Measurements from ENCODE around the gene SSB.
"Not testable (repeated sequence)": the region's sequence is repeated elsewhere in the genome, so short reads cannot be mapped to it uniquely, and the experiment has no call there.

The SSB gene

GRCh38 chr2:169782513-169782912 lies 16.2 kb upstream of the SSB start:
- DNase-seq, result no peak

GRCh38 chr2:169790581-169790980 lies 8.1 kb upstream of the SSB start:
- no peak for DNase-seq

- no peak for DNase-seq
Measured at GRCh38 chr2:169795181-169795580, 3.5 kb upstream of the SSB start.

- DNase-seq, result no peak
Measured at GRCh38 chr2:169796441-169796840, 2.2 kb upstream of the SSB start.

- no peak for DNase-seq
Measured at GRCh38 chr2:169797601-169798000, 1.1 kb upstream of the SSB start.

- DNase-seq, result no peak
Measured at GRCh38 chr2:169798397-169798717, 314 bp upstream of the SSB start.

GRCh38 chr2:169803480-169803879 lies 4.8 kb downstream of the SSB start:
- DNase-seq, result no peak

GRCh38 chr2:169806586-169806985 lies 7.9 kb downstream of the SSB start:
- no peak for DNase-seq

- no peak for DNase-seq
Measured at GRCh38 chr2:169808221-169808620, 9.6 kb downstream of the SSB start.

GRCh38 chr2:169815849-169816248 lies 17.2 kb downstream of the SSB start:
- no peak for DNase-seq

- DNase-seq, result not testable (repeated sequence)
Measured at GRCh38 chr2:169816961-169817360, 18.3 kb downstream of the SSB start.

- not testable (repeated sequence) for DNase-seq
Measured at GRCh38 chr2:169817369-169817768, 18.7 kb downstream of the SSB start.

GRCh38 chr2:169818241-169818640 lies 19.6 kb downstream of the SSB start:
- DNase-seq, result no peak

- DNase-seq, result no peak
Measured at GRCh38 chr2:169819106-169819505, 20.4 kb downstream of the SSB start.

GRCh38 chr2:169820101-169820500 lies 21.4 kb downstream of the SSB start:
- DNase-seq, result not testable (repeated sequence)

- DNase-seq, result no peak
Measured at GRCh38 chr2:169822036-169822435, 23.4 kb downstream of the SSB start.

GRCh38 chr2:169822785-169823392 lies 24.2 kb downstream of the SSB start:
- DNase-seq, result no peak

- no peak for DNase-seq
Measured at GRCh38 chr2:169823996-169824372, 25.3 kb downstream of the SSB start.

GRCh38 chr2:169824373-169825333 lies 26.0 kb downstream of the SSB start, which contains the start of gene METTL5:
Gene METTL5, minus strand, starts transcription at chr2:169824905. Its CDS starts 308 bp downstream, at chr2:169824597.
- peak; percentile 78 for DNase-seq

- peak; percentile 90 for DNase-seq
Measured at GRCh38 chr2:169827272-169828140, 28.8 kb downstream of the SSB start, which contains the start of gene UBR3. Gene UBR3, plus strand, starts transcription at chr2:169827454. Its CDS starts 54 bp downstream, at chr2:169827508.

GRCh38 chr2:169828141-169828811 lies 29.6 kb downstream of the SSB start:
- peak; percentile 53 for DNase-seq

- no peak for DNase-seq
Measured at GRCh38 chr2:169834401-169834800, 35.7 kb downstream of the SSB start.

All from CD4-positive, alpha-beta T cell treated with Interleukin-17A for 1 hour (primary cell).